ENCODE measurements around the gene DBF4. TPM values are rescaled to one million over a fixed set of nuclear protein-coding genes. Genes with fewer than 3 reads are reported as not detected.

Gene DBF4
- total and polyA plus RNA-seq, 10 of the 15 experiments (the other 5 are each of a cell fraction or from before 2014, with no cell fraction given): 29.3 to 89.8 (median 62.4) TPM

- TF ChIP-seq, protein P1, sequence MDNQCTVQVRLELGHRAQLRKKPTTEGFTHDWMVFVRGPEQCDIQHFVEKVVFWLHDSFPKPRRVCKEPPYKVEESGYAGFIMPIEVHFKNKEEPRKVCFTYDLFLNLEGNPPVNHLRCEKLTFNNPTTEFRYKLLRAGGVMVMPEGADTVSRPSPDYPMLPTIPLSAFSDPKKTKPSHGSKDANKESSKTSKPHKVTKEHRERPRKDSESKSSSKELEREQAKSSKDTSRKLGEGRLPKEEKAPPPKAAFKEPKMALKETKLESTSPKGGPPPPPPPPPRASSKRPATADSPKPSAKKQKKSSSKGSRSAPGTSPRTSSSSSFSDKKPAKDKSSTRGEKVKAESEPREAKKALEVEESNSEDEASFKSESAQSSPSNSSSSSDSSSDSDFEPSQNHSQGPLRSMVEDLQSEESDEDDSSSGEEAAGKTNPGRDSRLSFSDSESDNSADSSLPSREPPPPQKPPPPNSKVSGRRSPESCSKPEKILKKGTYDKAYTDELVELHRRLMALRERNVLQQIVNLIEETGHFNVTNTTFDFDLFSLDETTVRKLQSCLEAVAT (IDR thresholded peaks at IDR 0.05): no peak; the same call in 1 of the 2 replicates
- TF ChIP-seq CEBPZ (IDR thresholded peaks at IDR 0.05; ENCODE audit: low read depth, low read length) (no peak), KLF5 (IDR thresholded peaks at IDR 0.05; ENCODE audit: partially characterized antibody) (peak; percentile 61), TAF1 (IDR thresholded peaks at IDR 0.05; ENCODE audit: borderline replicate concordance, low read depth, low read length) (peak; percentile 87), CREM (IDR thresholded peaks at IDR 0.05; ENCODE audit: low read depth) (peak; percentile 81; the same call in 1 of the 2 replicates), TARDBP (IDR thresholded peaks at IDR 0.05; ENCODE audit: borderline replicate concordance) (0 out of 2 replicates have a peak, but pooled peaks have one; percentile 37), EGR1 (IDR thresholded peaks at IDR 0.05; ENCODE audit: borderline replicate concordance in 1 of 2, low read depth in 2 of 2, low read length in 2 of 2) (peak; percentile 82 to 95), CBX5 (IDR thresholded peaks at IDR 0.05; ENCODE audit: low read depth) (no peak), CBFB (IDR thresholded peaks at IDR 0.05; ENCODE audit: low read depth) (peak; percentile 40; the same call in 1 of the 2 replicates), TCF12 (IDR thresholded peaks at IDR 0.05; ENCODE audit: low read depth, low read length) (peak; percentile 16; the same call in 1 of the 2 replicates), FOXM1 (IDR thresholded peaks at IDR 0.05; ENCODE audit: low read depth, low read length) (no peak; the same call in 1 of the 2 replicates), MEF2B (IDR thresholded peaks at IDR 0.05; ENCODE audit: partially characterized antibody, poor library complexity, severe bottlenecking) (peak; percentile 8), SRF (IDR thresholded peaks at IDR 0.05; ENCODE audit: low read depth in 2 of 2, low read length in 2 of 2) (peak in 1 of 2 experiments; percentile 31; a peak in 1 of 4 replicates), STAT3 (IDR thresholded peaks at IDR 0.05; ENCODE audit: low read depth, low read length) (no peak), FOS (IDR thresholded peaks at IDR 0.05; ENCODE audit: borderline replicate concordance, extremely low read depth, insufficient read length) (no peak), TBL1XR1 (IDR thresholded peaks at IDR 0.05; ENCODE audit: low read depth, low read length) (0 out of 2 replicates have a peak, but pooled peaks have one; percentile 3)
- TF ChIP-seq, protein P2, sequence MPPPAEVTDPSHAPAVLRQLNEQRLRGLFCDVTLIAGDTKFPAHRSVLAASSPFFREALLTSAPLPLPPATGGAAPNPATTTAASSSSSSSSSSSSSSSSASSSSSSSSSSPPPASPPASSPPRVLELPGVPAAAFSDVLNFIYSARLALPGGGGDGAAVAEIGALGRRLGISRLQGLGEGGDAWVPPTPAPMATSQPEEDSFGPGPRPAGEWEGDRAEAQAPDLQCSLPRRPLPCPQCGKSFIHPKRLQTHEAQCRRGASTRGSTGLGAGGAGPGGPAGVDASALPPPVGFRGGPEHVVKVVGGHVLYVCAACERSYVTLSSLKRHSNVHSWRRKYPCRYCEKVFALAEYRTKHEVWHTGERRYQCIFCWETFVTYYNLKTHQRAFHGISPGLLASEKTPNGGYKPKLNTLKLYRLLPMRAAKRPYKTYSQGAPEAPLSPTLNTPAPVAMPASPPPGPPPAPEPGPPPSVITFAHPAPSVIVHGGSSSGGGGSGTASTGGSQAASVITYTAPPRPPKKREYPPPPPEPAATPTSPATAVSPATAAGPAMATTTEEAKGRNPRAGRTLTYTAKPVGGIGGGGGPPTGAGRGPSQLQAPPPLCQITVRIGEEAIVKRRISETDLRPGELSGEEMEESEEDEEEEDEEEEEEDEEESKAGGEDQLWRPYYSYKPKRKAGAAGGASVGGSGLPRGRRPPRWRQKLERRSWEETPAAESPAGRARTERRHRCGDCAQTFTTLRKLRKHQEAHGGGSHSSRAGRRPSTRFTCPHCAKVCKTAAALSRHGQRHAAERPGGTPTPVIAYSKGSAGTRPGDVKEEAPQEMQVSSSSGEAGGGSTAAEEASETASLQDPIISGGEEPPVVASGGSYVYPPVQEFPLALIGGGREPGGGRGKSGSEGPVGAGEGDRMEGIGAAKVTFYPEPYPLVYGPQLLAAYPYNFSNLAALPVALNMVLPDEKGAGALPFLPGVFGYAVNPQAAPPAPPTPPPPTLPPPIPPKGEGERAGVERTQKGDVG (CRISPR knock-in tag; IDR thresholded peaks at IDR 0.05): no peak
- TF ChIP-seq, protein P3, sequence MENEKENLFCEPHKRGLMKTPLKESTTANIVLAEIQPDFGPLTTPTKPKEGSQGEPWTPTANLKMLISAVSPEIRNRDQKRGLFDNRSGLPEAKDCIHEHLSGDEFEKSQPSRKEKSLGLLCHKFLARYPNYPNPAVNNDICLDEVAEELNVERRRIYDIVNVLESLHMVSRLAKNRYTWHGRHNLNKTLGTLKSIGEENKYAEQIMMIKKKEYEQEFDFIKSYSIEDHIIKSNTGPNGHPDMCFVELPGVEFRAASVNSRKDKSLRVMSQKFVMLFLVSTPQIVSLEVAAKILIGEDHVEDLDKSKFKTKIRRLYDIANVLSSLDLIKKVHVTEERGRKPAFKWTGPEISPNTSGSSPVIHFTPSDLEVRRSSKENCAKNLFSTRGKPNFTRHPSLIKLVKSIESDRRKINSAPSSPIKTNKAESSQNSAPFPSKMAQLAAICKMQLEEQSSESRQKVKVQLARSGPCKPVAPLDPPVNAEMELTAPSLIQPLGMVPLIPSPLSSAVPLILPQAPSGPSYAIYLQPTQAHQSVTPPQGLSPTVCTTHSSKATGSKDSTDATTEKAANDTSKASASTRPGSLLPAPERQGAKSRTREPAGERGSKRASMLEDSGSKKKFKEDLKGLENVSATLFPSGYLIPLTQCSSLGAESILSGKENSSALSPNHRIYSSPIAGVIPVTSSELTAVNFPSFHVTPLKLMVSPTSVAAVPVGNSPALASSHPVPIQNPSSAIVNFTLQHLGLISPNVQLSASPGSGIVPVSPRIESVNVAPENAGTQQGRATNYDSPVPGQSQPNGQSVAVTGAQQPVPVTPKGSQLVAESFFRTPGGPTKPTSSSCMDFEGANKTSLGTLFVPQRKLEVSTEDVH (IDR thresholded peaks at IDR 0.05; ENCODE audit: low read depth, partially characterized antibody): peak; percentile 56
Measured at GRCh38 chr7:87876040-87876868, at the start of gene DBF4, which contains the start of gene SLC25A40 (continued).

Measured in GM12878 (cell line).